Calu3 (cell line): Measurements from ENCODE around the gene UVRAG. TPM values are rescaled to one million over a fixed set of nuclear protein-coding genes. Genes with fewer than 3 reads are reported as not detected.

Experiments
- BruUV-seq: library from RNA; stranded (reverse); fragments of 400-500 nt; replicated peaks from 2 replicates; lab custom pipeline; 2021; lab: Mats Ljungman, UMichigan
- CTCF ChIA-PET: fragments of 300-600 bp; sonication (Branson Sonifier 250); formaldehyde crosslinking; loops from one replicate; lab custom pipeline; 2022; ENCODE audit warnings: antibody characterized with exemption; lab: Charles Lee
- DNase-seq: peaks from one replicate; pipeline ENCODE4 v3.0.0; 2022
- H3K27ac Mint-ChIP-seq: one replicate; pipeline ENCODE4 v1.8.0; 2022; ENCODE audit warnings: mixed read lengths; ENCODE audit not compliant: unreplicated experiment
- H3K27me3 Mint-ChIP-seq: one replicate; pipeline ENCODE4 v1.8.0; 2022; ENCODE audit warnings: mixed read lengths; ENCODE audit not compliant: unreplicated experiment
- H3K36me3 Mint-ChIP-seq: one replicate; pipeline ENCODE4 v1.8.0; 2022; ENCODE audit warnings: mild to moderate bottlenecking, moderate library complexity, mixed read lengths; ENCODE audit not compliant: insufficient read depth, unreplicated experiment
- H3K4me1 Mint-ChIP-seq: one replicate; pipeline ENCODE4 v1.8.0; 2022; ENCODE audit warnings: mild to moderate bottlenecking, low read depth, mixed read lengths; ENCODE audit not compliant: unreplicated experiment
- H3K4me3 Mint-ChIP-seq: one replicate; pipeline ENCODE4 v1.8.0; 2022; ENCODE audit warnings: mild to moderate bottlenecking, low read depth, moderate library complexity, mixed read lengths; ENCODE audit not compliant: unreplicated experiment
- H3K9me3 Mint-ChIP-seq: one replicate; pipeline ENCODE4 v1.8.0; 2022; ENCODE audit warnings: low read depth, mixed read lengths; ENCODE audit not compliant: unreplicated experiment
- intact Hi-C: fragments of 100-400 bp; cut with micrococcal nuclease; formaldehyde crosslinking; loops from one replicate; pipeline ENCODE4 v1.10.0; 2022; ENCODE audit not compliant: unreplicated experiment
- total RNA-seq: library from RNA; stranded (reverse); gene quantifications from 2 replicates; pipeline ENCODE4 v1.2.3, GENCODE V29; 2022
- TF ChIP-seq, protein P1 (sequence below): fragments of 200-600 bp; IDR thresholded peaks from one replicate; pipeline ENCODE4 v1.8.0; 2022; ENCODE audit warnings: antibody characterized with exemption; ENCODE audit not compliant: unreplicated experiment

Gene UVRAG
- total RNA-seq, 1 experiment from 2014 or later = 18.5 TPM

GRCh38 chr11:75811485-75811884, 3.5 kb upstream of the UVRAG start:
- DNase-seq = no peak
- H3K27me3 Mint-ChIP-seq = no peaks in the 10 kb centered on the region
- H3K4me1 Mint-ChIP-seq = peaks cover 12% of the 10 kb centered on the region
- H3K36me3 Mint-ChIP-seq = no peaks in the 10 kb centered on the region
- no peaks in the 10 kb centered on the region for H3K9me3 Mint-ChIP-seq
- intact Hi-C loops = no loop called here
- no TSS peak for BruUV-seq
- CTCF ChIA-PET = no interaction called here
- H3K4me3 Mint-ChIP-seq = no peak overlapping the region
- TF ChIP-seq, protein P1, sequence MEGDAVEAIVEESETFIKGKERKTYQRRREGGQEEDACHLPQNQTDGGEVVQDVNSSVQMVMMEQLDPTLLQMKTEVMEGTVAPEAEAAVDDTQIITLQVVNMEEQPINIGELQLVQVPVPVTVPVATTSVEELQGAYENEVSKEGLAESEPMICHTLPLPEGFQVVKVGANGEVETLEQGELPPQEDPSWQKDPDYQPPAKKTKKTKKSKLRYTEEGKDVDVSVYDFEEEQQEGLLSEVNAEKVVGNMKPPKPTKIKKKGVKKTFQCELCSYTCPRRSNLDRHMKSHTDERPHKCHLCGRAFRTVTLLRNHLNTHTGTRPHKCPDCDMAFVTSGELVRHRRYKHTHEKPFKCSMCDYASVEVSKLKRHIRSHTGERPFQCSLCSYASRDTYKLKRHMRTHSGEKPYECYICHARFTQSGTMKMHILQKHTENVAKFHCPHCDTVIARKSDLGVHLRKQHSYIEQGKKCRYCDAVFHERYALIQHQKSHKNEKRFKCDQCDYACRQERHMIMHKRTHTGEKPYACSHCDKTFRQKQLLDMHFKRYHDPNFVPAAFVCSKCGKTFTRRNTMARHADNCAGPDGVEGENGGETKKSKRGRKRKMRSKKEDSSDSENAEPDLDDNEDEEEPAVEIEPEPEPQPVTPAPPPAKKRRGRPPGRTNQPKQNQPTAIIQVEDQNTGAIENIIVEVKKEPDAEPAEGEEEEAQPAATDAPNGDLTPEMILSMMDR = no peak
- no peak overlapping the region for H3K27ac Mint-ChIP-seq

DNA sequence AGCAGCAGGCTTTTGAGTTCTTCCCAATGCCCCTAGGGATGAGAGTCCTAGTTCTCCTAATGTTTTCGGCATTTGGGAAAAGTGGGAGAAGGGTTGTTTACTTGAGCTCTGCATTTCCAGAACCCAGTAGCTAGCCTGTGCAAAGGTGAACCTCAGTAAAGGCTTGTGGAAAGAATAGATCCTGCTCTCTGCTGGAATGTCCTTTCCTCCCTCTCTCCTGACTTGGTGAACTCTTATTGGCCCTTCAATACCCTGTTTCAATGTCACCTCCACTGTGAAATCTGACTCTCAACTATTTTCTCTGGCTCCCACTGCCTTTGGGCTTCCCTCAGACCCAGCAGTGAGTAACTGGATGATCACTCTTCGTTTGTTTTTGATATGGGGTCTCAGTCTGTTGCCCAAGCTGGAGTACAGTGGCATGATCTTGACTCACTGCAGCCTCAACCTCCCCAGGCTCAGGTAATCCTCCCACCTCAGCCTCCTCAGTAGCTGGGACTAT, 2.4 kb upstream of the UVRAG start:
- intact Hi-C loops = no loop called here
- no peak for DNase-seq
- peaks cover 12% of the 10 kb centered on the region for H3K4me1 Mint-ChIP-seq
- no peaks in the 10 kb centered on the region for H3K27me3 Mint-ChIP-seq
- no peaks in the 10 kb centered on the region for H3K9me3 Mint-ChIP-seq
- BruUV-seq = no TSS peak
- no peaks in the 10 kb centered on the region for H3K36me3 Mint-ChIP-seq
- TF ChIP-seq, protein P1 = no peak
- no peak overlapping the region for H3K4me3 Mint-ChIP-seq
- CTCF ChIA-PET = no interaction called here
- H3K27ac Mint-ChIP-seq = no peak overlapping the region

GRCh38 chr11:75813124-75813523, 1.9 kb upstream of the UVRAG start:
- Mint-ChIP-seq H3K4me3 (no peak overlapping the region), H3K27me3 (no peaks in the 10 kb centered on the region), H3K9me3 (no peaks in the 10 kb centered on the region), H3K36me3 (no peaks in the 10 kb centered on the region), H3K27ac (peak overlapping the region; percentile 92), H3K4me1 (peaks cover 12% of the 10 kb centered on the region)
- no TSS peak for BruUV-seq
- TF ChIP-seq, protein P1 = no peak
- intact Hi-C loops = no loop called here
- no peak for DNase-seq
- CTCF ChIA-PET = interaction anchor here (1.3 kb wide), 1 partner anchor 27 kb away, joined by 3 read pairs; no protein-coding TSS in a partner anchor

DNA sequence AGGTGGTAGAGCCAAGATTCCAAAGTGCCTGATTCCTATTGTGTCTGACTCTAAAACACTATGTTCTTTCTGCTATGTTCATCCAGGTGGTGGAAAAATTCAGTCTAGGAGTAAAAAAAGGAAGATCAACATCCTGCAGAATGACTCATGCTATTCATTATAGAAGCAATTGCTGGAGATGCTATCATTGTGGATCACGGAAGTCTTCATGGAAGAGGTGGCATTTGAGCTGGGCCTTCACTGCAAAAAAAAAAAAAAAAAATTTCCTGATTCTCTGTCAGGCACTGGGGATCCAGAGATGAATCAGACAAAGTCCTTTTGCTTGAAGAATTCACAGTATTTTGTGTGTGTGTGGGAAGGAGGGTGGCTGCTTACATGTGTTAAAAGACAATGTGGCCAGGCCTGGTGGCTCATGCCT, 1.4 kb upstream of the UVRAG start:
- Mint-ChIP-seq H3K27me3 (no peaks in the 10 kb centered on the region), H3K36me3 (no peaks in the 10 kb centered on the region), H3K4me3 (no peak overlapping the region), H3K4me1 (peaks cover 12% of the 10 kb centered on the region), H3K27ac (peak overlapping the region; percentile 92), H3K9me3 (no peaks in the 10 kb centered on the region)
- TF ChIP-seq, protein P1 = no peak
- intact Hi-C loops = no loop called here
- DNase-seq = no peak
- CTCF ChIA-PET = interaction anchor here (1.3 kb wide), 2 partner anchors 27 to 90 kb away, joined by 3 to 6 read pairs; no protein-coding TSS in a partner anchor
- BruUV-seq = TSS peak; percentile 69
